Measurements from ENCODE around the gene E2F8.

GRCh38 chr11:19290356-19290755 lies 49.6 kb upstream of the E2F8 start:
- TF ChIP-seq CTCF (IDR thresholded peaks at IDR 0.05; ENCODE audit: poor library complexity, severe bottlenecking) (no peak), TAF1 (IDR thresholded peaks at IDR 0.05; ENCODE audit: low read depth) (no peak), EZH2 (IDR thresholded peaks at IDR 0.05; ENCODE audit: borderline replicate concordance, insufficient read depth, low read length, poor library complexity, severe bottlenecking) (no peak), POLR2AphosphoS5 (IDR thresholded peaks at IDR 0.05) (no peak), REST (IDR thresholded peaks at IDR 0.05; ENCODE audit: borderline replicate concordance) (no peak)

Data from neural cell (in vitro differentiated cells).